OCI-LY1 (cell line): ENCODE results near the gene TRIM59.

Source experiments
- EZH2 ChIP-seq: fragments of 200-600 bp; sonication (generic), shearing (Covaris generic); IDR thresholded peaks from 2 replicates; pipeline ENCODE4 v1.8.0; 2017; ENCODE audit warnings: borderline replicate concordance, mixed run types, mild to moderate bottlenecking, antibody characterized with exemption, low read length, moderate library complexity, mixed read lengths
- TF ChIP-seq, protein P1 (sequence below): fragments of 200-600 bp; sonication (generic), shearing (Covaris generic); IDR thresholded peaks from 2 replicates; pipeline ENCODE4 v1.5.1; 2017; ENCODE audit warnings: mild to moderate bottlenecking, antibody characterized with exemption, low read length, moderate library complexity, mixed read lengths

DNA sequence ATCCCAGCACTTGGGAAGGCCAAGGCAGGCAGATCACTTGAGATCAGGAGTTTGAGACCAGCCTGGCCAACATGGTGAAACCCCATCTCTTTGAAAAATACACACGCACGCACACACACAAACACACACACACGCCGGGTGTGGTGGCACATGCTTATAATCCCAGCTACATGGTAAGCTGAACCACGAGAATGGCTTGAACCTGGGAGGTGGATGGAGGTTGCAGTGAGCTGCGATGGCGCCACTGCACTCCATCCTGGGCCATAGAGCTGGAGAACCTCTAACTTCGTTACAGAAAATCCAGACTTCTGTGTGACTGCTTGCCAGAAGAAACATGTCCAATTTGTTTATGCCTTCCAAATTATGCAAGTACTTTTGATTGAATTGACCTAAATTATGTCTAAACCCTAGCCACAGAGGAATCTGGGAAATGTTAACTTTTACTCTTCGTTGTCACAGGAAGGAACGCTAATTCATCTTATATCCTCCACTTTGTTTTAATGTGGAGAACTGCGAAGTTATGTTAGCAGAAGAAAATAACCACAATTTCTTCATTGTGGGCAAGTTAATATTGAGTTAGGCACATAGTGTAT lies 21.7 kb downstream of the TRIM59 start:
- TF ChIP-seq EZH2 = no peak
- TF ChIP-seq, protein P1, sequence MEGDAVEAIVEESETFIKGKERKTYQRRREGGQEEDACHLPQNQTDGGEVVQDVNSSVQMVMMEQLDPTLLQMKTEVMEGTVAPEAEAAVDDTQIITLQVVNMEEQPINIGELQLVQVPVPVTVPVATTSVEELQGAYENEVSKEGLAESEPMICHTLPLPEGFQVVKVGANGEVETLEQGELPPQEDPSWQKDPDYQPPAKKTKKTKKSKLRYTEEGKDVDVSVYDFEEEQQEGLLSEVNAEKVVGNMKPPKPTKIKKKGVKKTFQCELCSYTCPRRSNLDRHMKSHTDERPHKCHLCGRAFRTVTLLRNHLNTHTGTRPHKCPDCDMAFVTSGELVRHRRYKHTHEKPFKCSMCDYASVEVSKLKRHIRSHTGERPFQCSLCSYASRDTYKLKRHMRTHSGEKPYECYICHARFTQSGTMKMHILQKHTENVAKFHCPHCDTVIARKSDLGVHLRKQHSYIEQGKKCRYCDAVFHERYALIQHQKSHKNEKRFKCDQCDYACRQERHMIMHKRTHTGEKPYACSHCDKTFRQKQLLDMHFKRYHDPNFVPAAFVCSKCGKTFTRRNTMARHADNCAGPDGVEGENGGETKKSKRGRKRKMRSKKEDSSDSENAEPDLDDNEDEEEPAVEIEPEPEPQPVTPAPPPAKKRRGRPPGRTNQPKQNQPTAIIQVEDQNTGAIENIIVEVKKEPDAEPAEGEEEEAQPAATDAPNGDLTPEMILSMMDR = no peak
